Upper lobe of left lung (tissue), 4 donors: ENCODE measurements around the gene CTNNAL1.

Experiments used
- CTCF ChIP-seq, 6 experiments: fragments of 450-650 bp in 4 of 6; fragments of 200-600 bp in 2 of 6; sonication (generic) in 2 of 6; IDR thresholded peaks; one replicate each; pipeline ENCODE4 v1.5.1; 2016 to 2019; ENCODE audit warnings: antibody characterized with exemption in 6 of 6
- EP300 ChIP-seq, 4 donors: sonication (generic); formaldehyde crosslinking; IDR thresholded peaks; one replicate each; pipeline ENCODE4 v1.5.1; 2017; ENCODE audit warnings: antibody characterized with exemption in 4 of 4, control low read depth in 2 of 4
- POLR2A ChIP-seq, 4 donors: fragments of 450-650 bp; IDR thresholded peaks; one replicate each; pipeline ENCODE4 v1.5.1; 2016 to 2017; ENCODE audit warnings: antibody characterized with exemption in 4 of 4, mild to moderate bottlenecking in 2 of 4
- POLR2AphosphoS5 ChIP-seq, 2 donors: sonication (generic); formaldehyde crosslinking; IDR thresholded peaks; one replicate each; pipeline ENCODE4 v1.5.1; 2017; ENCODE audit warnings: antibody characterized with exemption in 2 of 2

GRCh38 chr9:109043578-109043977 lies 30.3 kb upstream of the CTNNAL1 start:
- TF ChIP-seq CTCF (IDR thresholded peaks at IDR 0.05) (no peak), POLR2AphosphoS5 (IDR thresholded peaks at IDR 0.05) (no peak), POLR2A (IDR thresholded peaks at IDR 0.05) (no peak), EP300 (IDR thresholded peaks at IDR 0.05) (no peak)
